Natural killer cell (primary cell): ENCODE measurements around the gene CYP2D6. TPM values are rescaled to one million over a fixed set of nuclear protein-coding genes. Genes with fewer than 3 reads are reported as not detected.

Experiments
- ATAC-seq, 3 donors: fragments of 150-1000 bp in 2 of 3; fragments of 200-7000 bp in 1 of 3; cut with Tn5 transposase; 1 replicate in 1 of 3; 2 replicates in 2 of 3; pipeline ENCODE4 v1.10.0; 2021; ENCODE audit warnings: mild to moderate bottlenecking in 2 of 3, moderate library complexity in 2 of 3
- DNase-seq, 2 donors: peaks; one replicate each; pipeline versions ENCODE4 v3.0.0 to v3.0.0-alpha.2; 2013 to 2021; ENCODE audit warnings: mixed read lengths in 1 of 2
- H3K27ac ChIP-seq: one replicate; pipeline ENCODE4 v1.5.1; 2013; ENCODE audit warnings: mild to moderate bottlenecking, low read length
- H3K27me3 ChIP-seq: one replicate; pipeline ENCODE4 v1.6.1; 2013; ENCODE audit warnings: low read length; ENCODE audit not compliant: control insufficient read depth, insufficient read depth
- H3K36me3 ChIP-seq: one replicate; pipeline ENCODE4 v1.6.1; 2013; ENCODE audit warnings: low read length; ENCODE audit not compliant: control insufficient read depth, insufficient read depth
- H3K4me1 ChIP-seq: one replicate; pipeline ENCODE4 v1.6.1; 2013; ENCODE audit warnings: low read length; ENCODE audit not compliant: control insufficient read depth, insufficient read depth
- H3K4me3 ChIP-seq: one replicate; pipeline ENCODE4 v1.5.1; 2013; ENCODE audit warnings: low read length
- H3K9me3 ChIP-seq: one replicate; pipeline ENCODE4 v1.6.1; 2013; ENCODE audit warnings: low read length; ENCODE audit not compliant: control insufficient read depth, insufficient read depth
- H3K27ac Mint-ChIP-seq, 2 donors: one replicate each; pipeline ENCODE4 v1.8.0; 2022; ENCODE audit warnings: mild to moderate bottlenecking in 2 of 2, mixed read lengths in 2 of 2, moderate library complexity in 1 of 2
- H3K27me3 Mint-ChIP-seq, 2 donors: one replicate each; pipeline ENCODE4 v1.8.0; 2022; ENCODE audit warnings: low read depth in 2 of 2, mixed read lengths in 2 of 2
- H3K36me3 Mint-ChIP-seq: one replicate; pipeline ENCODE4 v1.8.0; 2022; ENCODE audit warnings: mixed read lengths
- H3K4me1 Mint-ChIP-seq, 2 donors: one replicate each; pipeline ENCODE4 v1.8.0; 2022; ENCODE audit warnings: mixed read lengths in 2 of 2
- H3K4me3 Mint-ChIP-seq: one replicate; pipeline ENCODE4 v1.8.0; 2022; ENCODE audit warnings: mild to moderate bottlenecking, moderate library complexity, mixed read lengths
- H3K9me3 Mint-ChIP-seq, 2 donors: one replicate each; pipeline ENCODE4 v1.8.0; 2022; ENCODE audit warnings: mixed read lengths in 2 of 2
- WGBS: methylation state at CpG from one replicate; pipeline ENCODE4 v1.1.7; 2013; ENCODE audit warnings: missing lambda C conversion rate; ENCODE audit not compliant: insufficient coverage; 5-methylcytosine and 5-hydroxymethylcytosine counted together
- intact Hi-C: fragments of 100-400 bp; cut with micrococcal nuclease; formaldehyde crosslinking; loops from one replicate; pipeline ENCODE4 v1.14.2; 2022
- total RNA-seq, 4 donors: library from RNA; stranded (reverse); fragments of 120-200 nt in 1 of 4; gene quantifications; one replicate each; pipeline versions ENCODE4 v1.2.3 to v1.2.4, GENCODE V29; 2013 to 2022
- TF ChIP-seq, protein P1 (sequence below): fragments of 200-600 bp; IDR thresholded peaks from one replicate; pipeline ENCODE4 v1.8.0; 2022; ENCODE audit warnings: antibody characterized with exemption

CYP2D6 gene
- total RNA-seq, 3 donors from 2014 or later (not counting 1 experiment from before 2014, with no cell fraction given), result 3.8 to 5.5 (median 3.9) TPM

DNA sequence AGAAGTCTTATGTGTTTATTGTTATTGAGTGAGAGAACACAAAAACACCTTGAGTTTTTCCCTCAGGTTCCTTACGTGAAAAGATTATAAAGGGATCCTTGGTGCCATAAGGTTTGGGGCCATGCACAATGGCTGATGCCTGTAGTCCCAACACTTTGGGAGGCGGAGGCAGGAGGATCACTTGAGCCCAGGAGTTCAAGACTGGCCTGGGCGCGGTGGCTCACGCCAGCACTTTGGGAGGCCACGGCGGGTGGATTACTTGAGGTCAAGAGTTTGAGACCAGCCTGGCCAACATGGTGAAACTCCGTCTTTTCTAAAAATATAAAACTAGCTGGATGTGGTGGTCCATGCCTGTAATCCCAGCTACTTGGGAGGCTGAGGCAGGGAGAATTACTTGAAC lies 45.7 kb downstream of the CYP2D6 start:
- DNase-seq (no peak), ATAC-seq (no peak)
- Histone ChIP-seq H3K36me3 (peaks cover 37% of the 10 kb centered on the region), H3K4me3 (no peak overlapping the region), H3K4me1 (peaks cover 18% of the 10 kb centered on the region), H3K27me3 (no peaks in the 10 kb centered on the region), H3K9me3 (no peaks in the 10 kb centered on the region), H3K27ac (no peak overlapping the region)
- peak overlapping the region in 1 of 2 donors; percentile 36 for H3K27ac Mint-ChIP-seq
- peaks cover 27 to 30% of the 10 kb centered on the region in 2 donors for H3K4me1 Mint-ChIP-seq
- TF ChIP-seq, protein P1, sequence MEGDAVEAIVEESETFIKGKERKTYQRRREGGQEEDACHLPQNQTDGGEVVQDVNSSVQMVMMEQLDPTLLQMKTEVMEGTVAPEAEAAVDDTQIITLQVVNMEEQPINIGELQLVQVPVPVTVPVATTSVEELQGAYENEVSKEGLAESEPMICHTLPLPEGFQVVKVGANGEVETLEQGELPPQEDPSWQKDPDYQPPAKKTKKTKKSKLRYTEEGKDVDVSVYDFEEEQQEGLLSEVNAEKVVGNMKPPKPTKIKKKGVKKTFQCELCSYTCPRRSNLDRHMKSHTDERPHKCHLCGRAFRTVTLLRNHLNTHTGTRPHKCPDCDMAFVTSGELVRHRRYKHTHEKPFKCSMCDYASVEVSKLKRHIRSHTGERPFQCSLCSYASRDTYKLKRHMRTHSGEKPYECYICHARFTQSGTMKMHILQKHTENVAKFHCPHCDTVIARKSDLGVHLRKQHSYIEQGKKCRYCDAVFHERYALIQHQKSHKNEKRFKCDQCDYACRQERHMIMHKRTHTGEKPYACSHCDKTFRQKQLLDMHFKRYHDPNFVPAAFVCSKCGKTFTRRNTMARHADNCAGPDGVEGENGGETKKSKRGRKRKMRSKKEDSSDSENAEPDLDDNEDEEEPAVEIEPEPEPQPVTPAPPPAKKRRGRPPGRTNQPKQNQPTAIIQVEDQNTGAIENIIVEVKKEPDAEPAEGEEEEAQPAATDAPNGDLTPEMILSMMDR, result no peak
- no peaks in the 10 kb centered on the region for H3K27me3 Mint-ChIP-seq
- intact Hi-C loops, result no loop called here
- H3K36me3 Mint-ChIP-seq, result peaks cover 8% of the 10 kb centered on the region
- 97% methylated on average over 8 of the region's 8 CpGs for WGBS
- no peak overlapping the region for H3K4me3 Mint-ChIP-seq
- no peaks in the 10 kb centered on the region for H3K9me3 Mint-ChIP-seq

DNA sequence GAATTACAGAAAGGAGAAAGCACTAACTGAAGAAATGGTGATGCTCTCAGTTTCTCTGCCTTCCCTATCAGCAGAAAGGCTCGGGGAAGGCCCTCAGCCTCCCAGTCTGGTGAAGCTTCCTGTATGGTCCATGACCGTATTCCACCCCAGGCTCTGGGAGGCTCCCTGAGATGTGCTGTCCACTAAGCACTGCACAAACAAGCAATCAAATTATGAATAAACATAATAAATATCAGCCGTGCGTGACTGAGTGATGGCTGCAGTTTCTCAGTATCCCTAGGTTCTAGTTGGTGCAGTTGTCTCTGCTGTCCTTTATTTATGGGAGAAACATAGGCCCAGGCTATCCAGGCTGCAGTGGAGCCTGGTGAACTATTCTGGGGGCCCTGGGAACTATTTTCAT lies 47.5 kb downstream of the CYP2D6 start:
- Histone ChIP-seq H3K27me3 (no peaks in the 10 kb centered on the region), H3K36me3 (peaks cover 37% of the 10 kb centered on the region), H3K27ac (no peak overlapping the region), H3K4me3 (no peak overlapping the region), H3K4me1 (peaks cover 16% of the 10 kb centered on the region), H3K9me3 (no peaks in the 10 kb centered on the region)
- Mint-ChIP-seq H3K9me3 (no peaks in the 10 kb centered on the region), H3K4me3 (no peak overlapping the region), H3K4me1 (peaks cover 20 to 25% of the 10 kb centered on the region in 2 donors), H3K36me3 (peaks cover 8% of the 10 kb centered on the region), H3K27me3 (no peaks in the 10 kb centered on the region), H3K27ac (no peak overlapping the region)
- WGBS, result 100% methylated on average over 4 of the region's 4 CpGs
- intact Hi-C loops, result no loop called here
- TF ChIP-seq, protein P1, result no peak
- no peak for ATAC-seq
- DNase-seq, result no peak

DNA sequence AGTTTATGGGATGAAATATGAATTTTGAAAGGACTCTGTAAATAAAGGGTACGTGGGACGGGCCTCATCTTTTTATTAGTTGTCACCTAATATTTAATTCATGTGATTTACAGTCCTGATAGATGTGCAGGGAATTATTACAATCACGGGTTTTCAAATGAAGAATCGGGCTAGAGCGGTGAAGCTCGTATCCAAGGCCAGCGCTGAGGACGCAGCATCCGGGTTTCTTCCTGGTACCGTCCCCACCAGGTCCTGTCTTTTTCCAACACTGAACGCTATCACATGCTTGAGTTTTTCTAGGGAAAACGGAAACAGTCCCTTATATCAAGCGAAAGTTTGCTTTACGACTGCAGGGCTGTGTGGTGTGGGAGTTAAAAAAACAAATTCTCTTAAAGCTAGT lies 50.3 kb downstream of the CYP2D6 start:
- no peaks in the 10 kb centered on the region for H3K27me3 ChIP-seq
- no peaks in the 10 kb centered on the region for H3K9me3 ChIP-seq
- Mint-ChIP-seq H3K27ac (peak overlapping the region; percentile 97 to 100), H3K9me3 (no peaks in the 10 kb centered on the region), H3K4me1 (peaks cover 20 to 25% of the 10 kb centered on the region in 2 donors), H3K27me3 (no peaks in the 10 kb centered on the region), H3K36me3 (no peaks in the 10 kb centered on the region), H3K4me3 (peak overlapping the region; percentile 96)
- H3K4me3 ChIP-seq, result peak overlapping the region; percentile 73
- under 1% methylated on average over 10 of the region's 14 CpGs for WGBS
- ATAC-seq (no peak), DNase-seq (peak; percentile 15 to 60)
- peaks cover 20% of the 10 kb centered on the region for H3K36me3 ChIP-seq
- TF ChIP-seq, protein P1, result no peak
- intact Hi-C loops, result loop anchor here (1.0 kb wide), 1 partner anchor 10 kb away; the partner anchor contains the start of gene NDUFA6
- H3K4me1 ChIP-seq, result peaks cover 16% of the 10 kb centered on the region
- H3K27ac ChIP-seq, result peak overlapping the region; percentile 99
